H9 (cell line): ENCODE results near the gene CAMTA1. TPM values are rescaled to one million over a fixed set of nuclear protein-coding genes. Genes with fewer than 3 reads are reported as not detected.

Experiments used
- DNase-seq: peaks from one replicate; pipeline ENCODE4 v3.0.0-alpha.2; 2017
- H2AFZ ChIP-seq: one replicate; pipeline ENCODE4 v1.6.1; 2013; ENCODE audit warnings: mild to moderate bottlenecking, low read length, control low read depth, moderate library complexity
- H2AK5ac ChIP-seq: 2 replicates; pipeline ENCODE4 v1.6.1; 2013; ENCODE audit warnings: low read length, control low read depth, mixed read lengths; ENCODE audit not compliant: insufficient read length
- H2BK120ac ChIP-seq: one replicate; pipeline ENCODE4 v1.6.1; 2013; ENCODE audit warnings: low read depth, mild to moderate bottlenecking, low read length, control low read depth, inconsistent platforms; ENCODE audit not compliant: poor library complexity, severe bottlenecking
- H2BK12ac ChIP-seq: 2 replicates; pipeline ENCODE4 v1.6.1; 2013; ENCODE audit warnings: low read length, control low read depth, mixed read lengths, low read depth; ENCODE audit not compliant: insufficient read length
- H2BK15ac ChIP-seq: 2 replicates; pipeline ENCODE4 v1.6.1; 2013; ENCODE audit warnings: low read depth, low read length, control low read depth
- H2BK20ac ChIP-seq: one replicate; pipeline ENCODE4 v1.6.1; 2013; ENCODE audit warnings: low read depth, mild to moderate bottlenecking, low read length, control low read depth, inconsistent platforms; ENCODE audit not compliant: poor library complexity, severe bottlenecking
- H2BK5ac ChIP-seq: 2 replicates; pipeline ENCODE4 v1.6.1; 2013; ENCODE audit warnings: low read length, control low read depth, mixed read lengths; ENCODE audit not compliant: insufficient read length
- H3K14ac ChIP-seq: 2 replicates; pipeline ENCODE4 v1.6.1; 2013; ENCODE audit warnings: low read length, control low read depth; ENCODE audit not compliant: insufficient read depth
- H3K18ac ChIP-seq: 2 replicates; pipeline ENCODE4 v1.6.1; 2013; ENCODE audit warnings: low read depth, mild to moderate bottlenecking, mixed read lengths, low read length, control low read depth; ENCODE audit not compliant: insufficient read length
- H3K23ac ChIP-seq: 2 replicates; pipeline ENCODE4 v1.6.1; 2013; ENCODE audit warnings: low read length, control low read depth, mixed read lengths, low read depth; ENCODE audit not compliant: insufficient read length
- H3K23me2 ChIP-seq: 2 replicates; pipeline ENCODE4 v1.6.1; 2013; ENCODE audit warnings: low read depth, mild to moderate bottlenecking, mixed read lengths, low read length, control low read depth; ENCODE audit not compliant: insufficient read length, poor library complexity, severe bottlenecking
- H3K27ac ChIP-seq: 2 replicates; pipeline ENCODE4 v1.5.1; 2013; ENCODE audit warnings: low read length, control low read depth, mixed read lengths, low read depth; ENCODE audit not compliant: insufficient read length
- H3K27me3 ChIP-seq: 2 replicates; pipeline ENCODE4 v1.6.1; 2013; ENCODE audit warnings: low read length, control low read depth, inconsistent platforms; ENCODE audit not compliant: insufficient read depth
- H3K4ac ChIP-seq: 2 replicates; pipeline ENCODE4 v1.6.1; 2013; ENCODE audit warnings: low read depth, mild to moderate bottlenecking, control low read depth, inconsistent platforms, low read length, moderate library complexity
- H3K4me1 ChIP-seq: 2 replicates; pipeline ENCODE4 v1.6.1; 2013; ENCODE audit warnings: low read length, control low read depth, inconsistent platforms; ENCODE audit not compliant: insufficient read depth
- H3K4me2 ChIP-seq: 2 replicates; pipeline ENCODE4 v1.6.1; 2013; ENCODE audit warnings: low read length, control low read depth, mixed read lengths; ENCODE audit not compliant: insufficient read length, insufficient read depth
- H3K56ac ChIP-seq: 2 replicates; pipeline ENCODE4 v1.6.1; 2013; ENCODE audit warnings: low read depth, mild to moderate bottlenecking, mixed read lengths, low read length, control low read depth; ENCODE audit not compliant: insufficient read length
- H3K79me1 ChIP-seq: 2 replicates; pipeline ENCODE4 v1.6.1; 2013; ENCODE audit warnings: low read depth, mild to moderate bottlenecking, moderate library complexity, low read length, control low read depth, inconsistent platforms; ENCODE audit not compliant: insufficient read depth, poor library complexity, severe bottlenecking
- H3K79me2 ChIP-seq: 2 replicates; pipeline ENCODE4 v1.6.1; 2013; ENCODE audit warnings: low read length, control low read depth, inconsistent platforms; ENCODE audit not compliant: insufficient read depth
- H3K9ac ChIP-seq: 2 replicates; pipeline ENCODE4 v1.6.1; 2013; ENCODE audit warnings: low read length, control low read depth, mixed read lengths; ENCODE audit not compliant: insufficient read length; ENCODE audit errors: extremely low read depth
- H3K9me3 ChIP-seq: one replicate; pipeline ENCODE4 v1.6.1; 2013; ENCODE audit warnings: low read depth, low read length, inconsistent platforms; ENCODE audit not compliant: control insufficient read depth
- H3T11ph ChIP-seq: one replicate; pipeline ENCODE4 v1.6.1; 2013; ENCODE audit warnings: mild to moderate bottlenecking, low read length, control low read depth, inconsistent platforms
- H4K20me1 ChIP-seq: one replicate; pipeline ENCODE4 v1.6.1; 2013; ENCODE audit not compliant: control insufficient read depth, insufficient read length, insufficient read depth
- H4K5ac ChIP-seq: 2 replicates; pipeline ENCODE4 v1.6.1; 2013; ENCODE audit warnings: low read depth, mild to moderate bottlenecking, mixed read lengths, low read length, control low read depth; ENCODE audit not compliant: insufficient read length
- H4K8ac ChIP-seq: replicated peaks from 2 replicates; pipeline ENCODE4 v1.6.1; 2013; ENCODE audit warnings: low read length, control low read depth, mixed read lengths, low read depth; ENCODE audit not compliant: insufficient read length
- H4K91ac ChIP-seq: 2 replicates; pipeline ENCODE4 v1.6.1; 2013; ENCODE audit warnings: low read depth, mild to moderate bottlenecking, moderate library complexity, mixed read lengths, low read length, control low read depth; ENCODE audit not compliant: insufficient read length
- H3K27ac Mint-ChIP-seq, 3 experiments: 2 replicates in 2 of 3; 3 replicates in 1 of 3; pipeline ENCODE4 v1.8.0; 2020 to 2021; ENCODE audit warnings: mixed read lengths in 3 of 3, mild to moderate bottlenecking in 1 of 3, moderate library complexity in 1 of 3
- H3K27me3 Mint-ChIP-seq: 2 replicates; pipeline ENCODE4 v1.8.0; 2021; ENCODE audit warnings: low read depth, mild to moderate bottlenecking, moderate library complexity, mixed read lengths
- H3K36me3 Mint-ChIP-seq, 3 experiments: 2 replicates in 2 of 3; 3 replicates in 1 of 3; pipeline ENCODE4 v1.8.0; 2020 to 2021; ENCODE audit warnings: low read depth in 3 of 3, mixed read lengths in 3 of 3; ENCODE audit not compliant: insufficient read depth in 1 of 3
- H3K4me1 Mint-ChIP-seq, 2 experiments: 2 replicates each; pipeline ENCODE4 v1.8.0; 2020; ENCODE audit warnings: mixed read lengths in 2 of 2
- H3K4me3 Mint-ChIP-seq, 2 experiments: 2 replicates in 1 of 2; 3 replicates in 1 of 2; pipeline ENCODE4 v1.8.0; 2020 to 2021; ENCODE audit warnings: mild to moderate bottlenecking in 2 of 2, mixed read lengths in 2 of 2, moderate library complexity in 1 of 2
- H3K9me3 Mint-ChIP-seq, 2 experiments: 2 replicates in 1 of 2; 3 replicates in 1 of 2; pipeline ENCODE4 v1.8.0; 2020; ENCODE audit warnings: mild to moderate bottlenecking in 2 of 2, mixed read lengths in 2 of 2, moderate library complexity in 1 of 2
- WGBS: extraction: QIAGEN DNeasy Blood & Tissue Kit; methylation state at CpG from one replicate; pipeline ENCODE4 v1.1.7; 2013; ENCODE audit warnings: missing lambda C conversion rate, low lambda C conversion rate, mixed read lengths; ENCODE audit not compliant: insufficient read length; ENCODE audit errors: extremely low coverage; 5-methylcytosine and 5-hydroxymethylcytosine counted together
- total RNA-seq: library from RNA; stranded (reverse); gene quantifications from 2 replicates; pipeline ENCODE4 v1.2.1, GENCODE V29; 2021
- TF ChIP-seq, protein P1 (sequence below): fragments of 200-600 bp; sonication (generic); conservative IDR thresholded peaks from 3 replicates; pipeline ENCODE4 v1.8.0; 2021; ENCODE audit warnings: antibody characterized with exemption, mild to moderate bottlenecking

Gene CAMTA1
- total RNA-seq, 1 experiment from 2014 or later = 115 TPM

- Mint-ChIP-seq H3K27me3 (peaks cover 4% of the 10 kb centered on the region), H3K36me3 (peaks cover 0 to 1% (median 0%) of the 10 kb centered on the region in 3 experiments; a peak in 1 of 7 replicates), H3K4me3 (no peak overlapping the region), H3K27ac (no peak overlapping the region; a peak in 1 of 7 replicates), H3K4me1 (peaks cover 9 to 21% of the 10 kb centered on the region in 2 experiments), H3K9me3 (no peaks in the 10 kb centered on the region)
- Histone ChIP-seq H4K20me1 (no peaks in the 10 kb centered on the region), H2BK12ac (no peak overlapping the region), H2BK120ac (no peak overlapping the region), H3K4me1 (no peaks in the 10 kb centered on the region), H3K27me3 (no peaks in the 10 kb centered on the region), H2BK15ac (no peak overlapping the region), H3K56ac (no peak overlapping the region), H3K14ac (no peak overlapping the region), H2AK5ac (no peak overlapping the region), H3T11ph (no peak overlapping the region), H3K4me2 (no peak overlapping the region), H4K5ac (no peak overlapping the region), H3K79me2 (no peaks in the 10 kb centered on the region), H3K79me1 (no peaks in the 10 kb centered on the region), H4K91ac (no peak overlapping the region), H2BK20ac (no peak overlapping the region), H3K23me2 (no peaks in the 10 kb centered on the region), H4K8ac (no peak overlapping the region), H3K9ac (no peak overlapping the region), H3K4ac (no peak overlapping the region), H3K9me3 (no peaks in the 10 kb centered on the region), H3K23ac (no peak overlapping the region), H2AFZ (no peak overlapping the region), H2BK5ac (no peak overlapping the region), H3K18ac (no peak overlapping the region), H3K27ac (no peak overlapping the region)
- DNase-seq = no peak
- TF ChIP-seq, protein P1, sequence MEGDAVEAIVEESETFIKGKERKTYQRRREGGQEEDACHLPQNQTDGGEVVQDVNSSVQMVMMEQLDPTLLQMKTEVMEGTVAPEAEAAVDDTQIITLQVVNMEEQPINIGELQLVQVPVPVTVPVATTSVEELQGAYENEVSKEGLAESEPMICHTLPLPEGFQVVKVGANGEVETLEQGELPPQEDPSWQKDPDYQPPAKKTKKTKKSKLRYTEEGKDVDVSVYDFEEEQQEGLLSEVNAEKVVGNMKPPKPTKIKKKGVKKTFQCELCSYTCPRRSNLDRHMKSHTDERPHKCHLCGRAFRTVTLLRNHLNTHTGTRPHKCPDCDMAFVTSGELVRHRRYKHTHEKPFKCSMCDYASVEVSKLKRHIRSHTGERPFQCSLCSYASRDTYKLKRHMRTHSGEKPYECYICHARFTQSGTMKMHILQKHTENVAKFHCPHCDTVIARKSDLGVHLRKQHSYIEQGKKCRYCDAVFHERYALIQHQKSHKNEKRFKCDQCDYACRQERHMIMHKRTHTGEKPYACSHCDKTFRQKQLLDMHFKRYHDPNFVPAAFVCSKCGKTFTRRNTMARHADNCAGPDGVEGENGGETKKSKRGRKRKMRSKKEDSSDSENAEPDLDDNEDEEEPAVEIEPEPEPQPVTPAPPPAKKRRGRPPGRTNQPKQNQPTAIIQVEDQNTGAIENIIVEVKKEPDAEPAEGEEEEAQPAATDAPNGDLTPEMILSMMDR = no peak
- WGBS = no CpG with 5 or more reads among the region's 4 CpGs
Observed at GRCh38 chr1:6927626-6928025, 142.4 kb downstream of the CAMTA1 start.
